DND-41 (cell line): ENCODE measurements around the gene PDE1A.

ENCODE experiments used
- CTCF ChIP-seq: IDR thresholded peaks from 2 replicates; pipeline ENCODE4 v1.5.1; 2012; ENCODE audit warnings: borderline replicate concordance, low read length, moderate library complexity, mild to moderate bottlenecking; ENCODE audit not compliant: poor library complexity, severe bottlenecking; ENCODE audit errors: extremely low read depth
- EZH2 ChIP-seq: IDR thresholded peaks from 3 replicates; pipeline ENCODE4 v1.6.1; 2012; ENCODE audit warnings: borderline replicate concordance, low read depth, mild to moderate bottlenecking, moderate library complexity, low read length, inconsistent platforms; ENCODE audit not compliant: severe bottlenecking

GRCh38 chr2:182173944-182174622, 252.8 kb downstream of the PDE1A start:
- TF ChIP-seq CTCF (no peak), EZH2 (no peak)
